ENCODE data around the gene LLGL2.

DNA sequence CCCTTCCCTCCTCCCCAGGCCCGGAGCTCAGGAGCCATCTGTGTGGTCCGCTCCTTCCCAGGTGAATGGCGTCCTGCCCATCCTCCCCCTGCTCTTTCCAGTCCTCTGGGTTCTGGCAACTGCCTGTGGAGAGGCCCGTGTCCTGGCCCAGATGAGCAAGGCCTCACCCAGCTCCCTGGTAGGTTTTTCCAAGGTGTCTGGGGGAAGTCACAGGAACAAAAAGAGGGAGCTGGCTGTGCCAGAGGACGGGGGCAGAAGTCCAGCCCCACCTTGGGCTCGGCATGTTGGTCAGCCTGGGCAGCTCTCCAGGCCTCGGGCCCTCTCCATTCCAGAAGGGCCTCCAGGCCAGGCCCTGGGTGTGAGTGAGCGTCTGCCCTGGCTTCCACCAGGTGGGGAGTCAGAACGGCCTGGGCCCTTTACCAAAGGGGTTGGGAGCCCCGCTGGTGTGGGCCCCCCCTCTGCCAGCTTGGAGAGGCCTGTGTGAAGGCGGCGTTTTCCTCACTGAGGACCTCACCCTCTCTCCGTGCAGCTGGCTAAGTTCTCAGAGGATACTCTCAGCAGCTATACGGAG lies 35.2 kb upstream of the LLGL2 start:
- no peak for TF ChIP-seq EZH2 (IDR thresholded peaks at IDR 0.05; ENCODE audit: borderline replicate concordance, insufficient read depth, low read depth, low read length, poor library complexity, severe bottlenecking)
- TF ChIP-seq, protein P1, sequence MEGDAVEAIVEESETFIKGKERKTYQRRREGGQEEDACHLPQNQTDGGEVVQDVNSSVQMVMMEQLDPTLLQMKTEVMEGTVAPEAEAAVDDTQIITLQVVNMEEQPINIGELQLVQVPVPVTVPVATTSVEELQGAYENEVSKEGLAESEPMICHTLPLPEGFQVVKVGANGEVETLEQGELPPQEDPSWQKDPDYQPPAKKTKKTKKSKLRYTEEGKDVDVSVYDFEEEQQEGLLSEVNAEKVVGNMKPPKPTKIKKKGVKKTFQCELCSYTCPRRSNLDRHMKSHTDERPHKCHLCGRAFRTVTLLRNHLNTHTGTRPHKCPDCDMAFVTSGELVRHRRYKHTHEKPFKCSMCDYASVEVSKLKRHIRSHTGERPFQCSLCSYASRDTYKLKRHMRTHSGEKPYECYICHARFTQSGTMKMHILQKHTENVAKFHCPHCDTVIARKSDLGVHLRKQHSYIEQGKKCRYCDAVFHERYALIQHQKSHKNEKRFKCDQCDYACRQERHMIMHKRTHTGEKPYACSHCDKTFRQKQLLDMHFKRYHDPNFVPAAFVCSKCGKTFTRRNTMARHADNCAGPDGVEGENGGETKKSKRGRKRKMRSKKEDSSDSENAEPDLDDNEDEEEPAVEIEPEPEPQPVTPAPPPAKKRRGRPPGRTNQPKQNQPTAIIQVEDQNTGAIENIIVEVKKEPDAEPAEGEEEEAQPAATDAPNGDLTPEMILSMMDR (IDR thresholded peaks at IDR 0.05), result no peak
